Spleen (tissue), 11 donors: ENCODE results near the gene USH2A. TPM values are rescaled to one million over a fixed set of nuclear protein-coding genes. Genes with fewer than 3 reads are reported as not detected.

ENCODE experiments used
- DNase-seq: peaks from one replicate; pipeline ENCODE4 v3.0.0-alpha.2; 2020
- H3K27ac ChIP-seq, 8 donors: fragments of 200-600 bp; sonication (generic) in 7 of 8; 1 replicate in 4 of 8; 2 replicates in 4 of 8; pipeline versions ENCODE4 v1.5.0 to v1.8.0; 2016 to 2021; ENCODE audit warnings: inconsistent platforms in 4 of 8, mild to moderate bottlenecking in 4 of 8, moderate library complexity in 1 of 8
- H3K27me3 ChIP-seq, 7 donors: fragments of 200-600 bp; sonication (generic) in 6 of 7; replicated peaks in 1 of 7; 1 replicate in 4 of 7; 2 replicates in 3 of 7; pipeline versions ENCODE4 v1.5.0 to v1.8.0; 2016 to 2021; ENCODE audit warnings: inconsistent platforms in 3 of 7, mild to moderate bottlenecking in 1 of 7
- H3K36me3 ChIP-seq, 6 donors: fragments of 200-600 bp; sonication (generic) in 5 of 6; 1 replicate in 4 of 6; 2 replicates in 2 of 6; pipeline versions ENCODE4 v1.5.0 to v1.8.0; 2016 to 2021; ENCODE audit warnings: inconsistent platforms in 2 of 6
- H3K4me1 ChIP-seq, 6 donors: fragments of 200-600 bp; sonication (generic) in 5 of 6; 1 replicate in 3 of 6; 2 replicates in 3 of 6; pipeline versions ENCODE4 v1.5.0 to v1.8.0; 2016 to 2021; ENCODE audit warnings: inconsistent platforms in 3 of 6
- H3K4me3 ChIP-seq, 8 donors: fragments of 200-600 bp; sonication (generic) in 7 of 8; 1 replicate in 4 of 8; 2 replicates in 4 of 8; pipeline versions ENCODE4 v1.5.0 to v1.8.0; 2016 to 2021; ENCODE audit warnings: inconsistent platforms in 4 of 8, mild to moderate bottlenecking in 4 of 8, moderate library complexity in 2 of 8
- H3K9me3 ChIP-seq, 8 donors: fragments of 200-600 bp; sonication (generic) in 7 of 8; 1 replicate in 4 of 8; 2 replicates in 4 of 8; pipeline versions ENCODE4 v1.5.0 to v1.8.0; 2016 to 2021; ENCODE audit warnings: inconsistent platforms in 4 of 8
- CTCF ChIP-seq, 11 experiments: fragments of 200-600 bp in 7 of 11; fragments of 450-650 bp in 4 of 11; sonication (generic) in 4 of 11; IDR thresholded peaks in 8 of 11; conservative IDR thresholded peaks in 3 of 11; 1 replicate in 7 of 11; 2 replicates in 4 of 11; pipeline versions ENCODE4 v1.4.0 to v1.8.0; 2016 to 2021; ENCODE audit warnings: antibody characterized with exemption in 11 of 11, inconsistent platforms in 4 of 11, mild to moderate bottlenecking in 1 of 11
- POLR2A ChIP-seq, 3 donors: fragments of 450-650 bp; IDR thresholded peaks; one replicate each; pipeline ENCODE4 v1.5.1; 2017; ENCODE audit warnings: antibody characterized with exemption in 3 of 3, mild to moderate bottlenecking in 1 of 3
- POLR2AphosphoS5 ChIP-seq, 3 donors: sonication (generic); formaldehyde crosslinking; IDR thresholded peaks; one replicate each; pipeline ENCODE4 v1.5.1; 2017; ENCODE audit warnings: antibody characterized with exemption in 3 of 3
- WGBS, 5 donors: extraction: QIAGEN DNeasy Blood & Tissue Kit in 3 of 5; methylation state at CpG; one replicate each; pipeline versions ENCODE4 v1.1.5 to v1.1.7; 2013 to 2018; 5-methylcytosine and 5-hydroxymethylcytosine counted together
- intact Hi-C: fragments of 100-400 bp; cut with DNase I; formaldehyde crosslinking; loops from one replicate; pipeline ENCODE4 v1.15.0; 2023; ENCODE audit warnings: low total_unique reads
- polyA plus RNA-seq, 3 donors: library from polyadenylated mRNA; stranded (reverse); fragments of 200-250 nt; gene quantifications; one replicate each; pipeline ENCODE4 v1.2.1, GENCODE V29; 2013
- total RNA-seq, 7 donors: library from RNA; depleted of rRNA in 3 of 7; stranded (reverse); fragments of >200 nt in 3 of 7; fragmentation: NEBNext Ultra II Directional in 4 of 7; extraction: Animal tissue kit (Norgen Biotek cat#: 25700) in 4 of 7; gene quantifications; one replicate each; pipeline versions ENCODE4 v1.1.0 to v1.2.1, GENCODE V29; 2016 to 2021
- donor health status: healthy with polysubstance abuse.
- donor health status: DM: no; HTN: no; CAD: no; lungs with moderate emphysema.
- donor health status: DM: no; HTN: no; CAD: no.
- donor health status: Bipolar disorder and iron deficiency.
- donor health status: healthy.
- donor health status: DM: no; HTN: no; CAD: no.
- donor health status: DM: yes; HTN: yes; CAD: no.

The USH2A gene
- total and polyA plus RNA-seq, 10 donors: under 0.01 TPM; not detected in 9

- TF ChIP-seq POLR2AphosphoS5 (IDR thresholded peaks at IDR 0.05): no peak
- TF ChIP-seq CTCF (IDR thresholded peaks at IDR 0.05 in 8 of 11, conservative IDR thresholded peaks at IDR 0.05 in 3 of 11): no peak
- TF ChIP-seq POLR2A (IDR thresholded peaks at IDR 0.05): no peak
- peaks cover 0 to 10% (median 5%) of the 10 kb centered on the region in 6 donors for H3K4me1 ChIP-seq
- H3K27ac ChIP-seq: no peak overlapping the region
- no peaks in the 10 kb centered on the region for H3K27me3 ChIP-seq
- H3K4me3 ChIP-seq: no peak overlapping the region
- 86 to 100% (median 96%) methylated on average over 1 of the region's 1 CpG for WGBS, 5 donors
- intact Hi-C loops: no loop called here
- no peak for DNase-seq
- H3K9me3 ChIP-seq: peaks cover 0 to 5% (median 0%) of the 10 kb centered on the region in 8 donors
- H3K36me3 ChIP-seq: no peaks in the 10 kb centered on the region
Observed at GRCh38 chr1:216224233-216224632, 199.0 kb downstream of the USH2A start.

GRCh38 chr1:216223486-216223885 lies 199.8 kb downstream of the USH2A start:
- H3K4me3 ChIP-seq: no peak overlapping the region
- H3K9me3 ChIP-seq: peaks cover 0 to 5% (median 0%) of the 10 kb centered on the region in 8 donors
- no peaks in the 10 kb centered on the region for H3K27me3 ChIP-seq
- intact Hi-C loops: no loop called here
- H3K4me1 ChIP-seq: peaks cover 0 to 10% (median 5%) of the 10 kb centered on the region in 6 donors
- no peak for TF ChIP-seq POLR2A (IDR thresholded peaks at IDR 0.05)
- TF ChIP-seq POLR2AphosphoS5 (IDR thresholded peaks at IDR 0.05): peak in 1 of 3 donors; percentile 44
- no peak overlapping the region for H3K27ac ChIP-seq
- H3K36me3 ChIP-seq: no peaks in the 10 kb centered on the region
- DNase-seq: no peak
- WGBS, 5 donors: 54 to 70% (median 58%) methylated on average over 4 of the region's 4 CpGs

GRCh38 chr1:216222288-216222687 lies 201.0 kb downstream of the USH2A start:
- peaks cover 0 to 10% (median 5%) of the 10 kb centered on the region in 6 donors for H3K4me1 ChIP-seq
- 90 to 95% (median 93%) methylated on average over 2 of the region's 2 CpGs for WGBS, 5 donors
- DNase-seq: no peak
- no peak for TF ChIP-seq POLR2AphosphoS5 (IDR thresholded peaks at IDR 0.05)
- no peak for TF ChIP-seq CTCF (IDR thresholded peaks at IDR 0.05 in 8 of 11, conservative IDR thresholded peaks at IDR 0.05 in 3 of 11)
- no peak for TF ChIP-seq POLR2A (IDR thresholded peaks at IDR 0.05)
- H3K27ac ChIP-seq: no peak overlapping the region
- peaks cover 0 to 5% (median 0%) of the 10 kb centered on the region in 8 donors for H3K9me3 ChIP-seq
- H3K4me3 ChIP-seq: no peak overlapping the region
- no peaks in the 10 kb centered on the region for H3K27me3 ChIP-seq
- H3K36me3 ChIP-seq: no peaks in the 10 kb centered on the region
- intact Hi-C loops: no loop called here

GRCh38 chr1:216221260-216221700 lies 202.0 kb downstream of the USH2A start:
- intact Hi-C loops: no loop called here
- peaks cover 0 to 2% (median 0%) of the 10 kb centered on the region in 8 donors for H3K9me3 ChIP-seq
- no peak for DNase-seq
- peaks cover 0 to 10% (median 5%) of the 10 kb centered on the region in 6 donors for H3K4me1 ChIP-seq
- no peaks in the 10 kb centered on the region for H3K27me3 ChIP-seq
- WGBS, 5 donors: 0 to 8% (median 3%) methylated on average over 6 of the region's 6 CpGs
- H3K36me3 ChIP-seq: no peaks in the 10 kb centered on the region
- peak overlapping the region in 7 of 8 donors; percentile 12 to 63 (median 22) for H3K4me3 ChIP-seq
- H3K27ac ChIP-seq: peak overlapping the region in 4 of 8 donors; percentile 4 to 52 (median 26)
- TF ChIP-seq POLR2AphosphoS5 (IDR thresholded peaks at IDR 0.05) (no peak), CTCF (IDR thresholded peaks at IDR 0.05 in 8 of 11, conservative IDR thresholded peaks at IDR 0.05 in 3 of 11) (peak in 8 of 11 experiments; percentile 33 to 62 (median 48))
